CD14-positive monocyte (primary cell): ENCODE measurements around the gene HES7. TPM values are rescaled to one million over a fixed set of nuclear protein-coding genes. Genes with fewer than 3 reads are reported as not detected.

Source experiments
- DNase-seq, 3 donors: peaks; one replicate each; pipeline ENCODE4 v3.0.0-alpha.2; 2011 to 2022
- H2AFZ ChIP-seq: 2 replicates; pipeline ENCODE4 v1.6.0; 2012; ENCODE audit warnings: mild to moderate bottlenecking, low read depth, low read length, inconsistent platforms; ENCODE audit not compliant: insufficient read depth, poor library complexity, severe bottlenecking
- H3K27ac ChIP-seq, 2 donors: 1 replicate in 1 of 2; 2 replicates in 1 of 2; pipeline ENCODE4 v1.5.1; 2012 to 2013; ENCODE audit warnings: low read length in 2 of 2, control low read depth in 1 of 2, inconsistent platforms in 1 of 2, low read depth in 1 of 2, mild to moderate bottlenecking in 1 of 2
- H3K27me3 ChIP-seq, 2 donors: one replicate each; pipeline versions ENCODE4 v1.6.0 to v1.6.1; 2011 to 2013; ENCODE audit warnings: low read length in 2 of 2; ENCODE audit not compliant: control insufficient read depth in 2 of 2, insufficient read depth in 2 of 2
- H3K36me3 ChIP-seq, 2 donors: replicated peaks in 1 of 2; 1 replicate in 1 of 2; 2 replicates in 1 of 2; pipeline versions ENCODE4 v1.5.1 to v1.6.1; 2012 to 2013; ENCODE audit warnings: low read length in 2 of 2, control low read depth in 1 of 2, inconsistent platforms in 1 of 2, mild to moderate bottlenecking in 1 of 2; ENCODE audit not compliant: insufficient read depth in 2 of 2, control insufficient read depth in 1 of 2
- H3K4me1 ChIP-seq, 2 donors: 1 replicate in 1 of 2; 2 replicates in 1 of 2; pipeline versions ENCODE4 v1.5.1 to v1.6.1; 2012 to 2013; ENCODE audit warnings: low read length in 2 of 2, control low read depth in 1 of 2, inconsistent platforms in 1 of 2, mild to moderate bottlenecking in 1 of 2, moderate library complexity in 1 of 2; ENCODE audit not compliant: insufficient read depth in 2 of 2, control insufficient read depth in 1 of 2
- H3K4me2 ChIP-seq: replicated peaks from 2 replicates; pipeline ENCODE3; 2012; ENCODE audit warnings: low read length, moderate library complexity, mild to moderate bottlenecking; ENCODE audit not compliant: poor library complexity, severe bottlenecking; ENCODE audit errors: extremely low read depth
- H3K4me3 ChIP-seq, 3 experiments: fragments of 200-600 bp in 1 of 3; sonication (generic) in 1 of 3; replicated peaks in 1 of 3; 1 replicate in 2 of 3; 2 replicates in 1 of 3; pipeline ENCODE4 v1.5.1; 2011 to 2013; ENCODE audit warnings: low read length in 3 of 3, mild to moderate bottlenecking in 3 of 3, control low read depth in 2 of 3, low read depth in 2 of 3, inconsistent platforms in 1 of 3, moderate library complexity in 1 of 3
- H3K79me2 ChIP-seq: 2 replicates; pipeline ENCODE4 v1.6.0; 2012; ENCODE audit warnings: mild to moderate bottlenecking, control low read depth, inconsistent platforms, low read length, moderate library complexity; ENCODE audit not compliant: insufficient read depth
- H3K9ac ChIP-seq: 2 replicates; pipeline ENCODE4 v1.6.0; 2017; ENCODE audit warnings: low read length, mild to moderate bottlenecking; ENCODE audit not compliant: insufficient read depth, poor library complexity, severe bottlenecking
- H3K9me3 ChIP-seq, 2 donors: replicated peaks in 1 of 2; 1 replicate in 1 of 2; 2 replicates in 1 of 2; pipeline versions ENCODE4 v1.5.1 to v1.6.1; 2012 to 2013; ENCODE audit warnings: low read length in 2 of 2, control low read depth in 1 of 2; ENCODE audit not compliant: control insufficient read depth in 1 of 2, insufficient read depth in 1 of 2
- H4K20me1 ChIP-seq: 2 replicates; pipeline ENCODE4 v1.6.0; 2012; ENCODE audit warnings: mild to moderate bottlenecking, low read length, control low read depth, moderate library complexity; ENCODE audit not compliant: insufficient read depth
- H3K27ac Mint-ChIP-seq, 7 donors: one replicate each; pipeline ENCODE4 v1.8.0; 2020; ENCODE audit warnings: mild to moderate bottlenecking in 7 of 7, mixed read lengths in 7 of 7, moderate library complexity in 6 of 7, inconsistent platforms in 2 of 7
- H3K27me3 Mint-ChIP-seq, 3 donors: one replicate each; pipeline ENCODE4 v1.8.0; 2021 to 2022; ENCODE audit warnings: low read depth in 3 of 3, mild to moderate bottlenecking in 3 of 3, mixed read lengths in 3 of 3, moderate library complexity in 3 of 3, inconsistent platforms in 1 of 3
- H3K36me3 Mint-ChIP-seq, 2 donors: one replicate each; pipeline ENCODE4 v1.8.0; 2020; ENCODE audit warnings: mixed read lengths in 2 of 2, inconsistent platforms in 1 of 2, mild to moderate bottlenecking in 1 of 2
- H3K4me1 Mint-ChIP-seq: one replicate; pipeline ENCODE4 v1.8.0; 2020; ENCODE audit warnings: mild to moderate bottlenecking, mixed read lengths
- H3K4me3 Mint-ChIP-seq, 2 donors: one replicate each; pipeline ENCODE4 v1.8.0; 2020; ENCODE audit warnings: mild to moderate bottlenecking in 2 of 2, mixed read lengths in 2 of 2, moderate library complexity in 1 of 2
- H3K9me3 Mint-ChIP-seq, 7 donors: one replicate each; pipeline ENCODE4 v1.8.0; 2020 to 2022; ENCODE audit warnings: mixed read lengths in 7 of 7, mild to moderate bottlenecking in 6 of 7, moderate library complexity in 6 of 7, inconsistent platforms in 2 of 7
- CTCF ChIP-seq: fragments of 200-600 bp; IDR thresholded peaks from one replicate; pipeline ENCODE4 v1.8.0; 2022; ENCODE audit warnings: antibody characterized with exemption, mild to moderate bottlenecking
- WGBS: methylation state at CpG from one replicate; pipeline ENCODE4 v1.1.5; 2013; ENCODE audit warnings: missing lambda C conversion rate; ENCODE audit not compliant: insufficient coverage; 5-methylcytosine and 5-hydroxymethylcytosine counted together
- intact Hi-C, 2 donors: fragments of 100-400 bp; cut with micrococcal nuclease; formaldehyde crosslinking; loops; one replicate each; pipeline versions ENCODE4 v1.15.0 to v1.15.1; 2023
- polyA plus RNA-seq, 3 donors: library from polyadenylated mRNA; depleted of rRNA in 1 of 3; unstranded in 2 of 3; stranded (reverse) in 1 of 3; fragments of 300-500 nt in 2 of 3; fragments of >200 nt in 1 of 3; fragmentation: Illumina TruSeq in 2 of 3; gene quantifications; 1 replicate in 2 of 3; 2 replicates in 1 of 3; pipeline ENCODE4 v1.2.3, GENCODE V29; 2012 to 2021

Gene HES7
- polyA plus RNA-seq, 3 donors, result not detected

GRCh38 chr17:8167526-8167925, 43.6 kb upstream of the HES7 start:
- Histone ChIP-seq H4K20me1 (no peaks in the 10 kb centered on the region), H3K36me3 (no peaks in the 10 kb centered on the region), H3K79me2 (peaks cover 2% of the 10 kb centered on the region), H3K4me2 (no peak overlapping the region), H3K9me3 (no peaks in the 10 kb centered on the region), H3K27me3 (no peaks in the 10 kb centered on the region), H3K9ac (no peak overlapping the region), H3K4me3 (no peak overlapping the region), H3K27ac (no peak overlapping the region), H2AFZ (no peak overlapping the region), H3K4me1 (peaks cover 21 to 27% of the 10 kb centered on the region in 2 donors)
- Mint-ChIP-seq H3K27ac (no peak overlapping the region), H3K4me1 (peaks cover 25% of the 10 kb centered on the region), H3K4me3 (no peak overlapping the region), H3K27me3 (no peaks in the 10 kb centered on the region), H3K9me3 (no peaks in the 10 kb centered on the region), H3K36me3 (no peaks in the 10 kb centered on the region)
- intact Hi-C loops, result no loop called here
- TF ChIP-seq CTCF, result no peak
- no peak for DNase-seq
- 100% methylated on average over 1 of the region's 3 CpGs for WGBS

GRCh38 chr17:8166731-8167130, 42.8 kb upstream of the HES7 start:
- no peak overlapping the region for H3K4me3 ChIP-seq
- no peak for TF ChIP-seq CTCF
- H3K27me3 ChIP-seq, result no peaks in the 10 kb centered on the region
- peaks cover under 1% of the 10 kb centered on the region in 2 donors for H3K36me3 Mint-ChIP-seq
- H3K4me1 ChIP-seq, result peaks cover 25 to 29% of the 10 kb centered on the region in 2 donors
- no peak overlapping the region for H3K27ac Mint-ChIP-seq
- peaks cover 0 to 2% of the 10 kb centered on the region in 2 donors for H3K36me3 ChIP-seq
- H3K27ac ChIP-seq, result no peak overlapping the region
- no peak for DNase-seq
- intact Hi-C loops, result no loop called here
- no peak overlapping the region for H2AFZ ChIP-seq
- no peaks in the 10 kb centered on the region for H3K27me3 Mint-ChIP-seq
- peaks cover 10% of the 10 kb centered on the region for H3K79me2 ChIP-seq
- peaks cover 25% of the 10 kb centered on the region for H3K4me1 Mint-ChIP-seq
- no peaks in the 10 kb centered on the region for H4K20me1 ChIP-seq
- WGBS, result 100% methylated on average over 2 of the region's 6 CpGs
- no peak overlapping the region for H3K4me2 ChIP-seq
- no peaks in the 10 kb centered on the region for H3K9me3 Mint-ChIP-seq
- H3K4me3 Mint-ChIP-seq, result no peak overlapping the region
- H3K9me3 ChIP-seq, result no peaks in the 10 kb centered on the region
- no peak overlapping the region for H3K9ac ChIP-seq
